ENCODE data around the gene REEP2.

DNA sequence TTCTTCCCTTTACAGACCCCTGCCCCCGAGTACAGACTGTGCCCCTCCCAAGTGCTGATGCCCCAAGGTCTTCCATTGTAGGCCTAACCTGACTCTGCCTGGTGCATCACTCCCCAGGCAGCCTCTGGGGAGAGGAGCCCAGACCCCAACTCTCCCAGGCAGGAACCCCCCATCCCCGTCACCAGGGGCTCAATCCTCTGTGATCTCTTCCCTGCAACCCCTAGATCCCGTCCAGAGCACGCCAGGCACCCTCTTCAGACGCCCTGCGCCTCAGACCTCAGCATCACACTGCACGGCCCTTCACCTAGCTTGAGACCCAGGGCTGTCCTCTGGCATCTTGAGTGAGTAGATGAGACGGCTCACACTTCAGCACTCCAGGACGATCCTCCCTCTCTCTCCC, 20.0 kb downstream of the REEP2 start:
- TF ChIP-seq, protein P1, sequence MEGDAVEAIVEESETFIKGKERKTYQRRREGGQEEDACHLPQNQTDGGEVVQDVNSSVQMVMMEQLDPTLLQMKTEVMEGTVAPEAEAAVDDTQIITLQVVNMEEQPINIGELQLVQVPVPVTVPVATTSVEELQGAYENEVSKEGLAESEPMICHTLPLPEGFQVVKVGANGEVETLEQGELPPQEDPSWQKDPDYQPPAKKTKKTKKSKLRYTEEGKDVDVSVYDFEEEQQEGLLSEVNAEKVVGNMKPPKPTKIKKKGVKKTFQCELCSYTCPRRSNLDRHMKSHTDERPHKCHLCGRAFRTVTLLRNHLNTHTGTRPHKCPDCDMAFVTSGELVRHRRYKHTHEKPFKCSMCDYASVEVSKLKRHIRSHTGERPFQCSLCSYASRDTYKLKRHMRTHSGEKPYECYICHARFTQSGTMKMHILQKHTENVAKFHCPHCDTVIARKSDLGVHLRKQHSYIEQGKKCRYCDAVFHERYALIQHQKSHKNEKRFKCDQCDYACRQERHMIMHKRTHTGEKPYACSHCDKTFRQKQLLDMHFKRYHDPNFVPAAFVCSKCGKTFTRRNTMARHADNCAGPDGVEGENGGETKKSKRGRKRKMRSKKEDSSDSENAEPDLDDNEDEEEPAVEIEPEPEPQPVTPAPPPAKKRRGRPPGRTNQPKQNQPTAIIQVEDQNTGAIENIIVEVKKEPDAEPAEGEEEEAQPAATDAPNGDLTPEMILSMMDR (IDR thresholded peaks at IDR 0.05; ENCODE audit: low read depth, low read length): no peak
- no peak for TF ChIP-seq POLR2A (IDR thresholded peaks at IDR 0.05; ENCODE audit: extremely low read depth, insufficient read length)

Measured in NB4 (cell line).